Neural progenitor cell (in vitro differentiated cells): ENCODE measurements around the gene IGSF3. TPM values are rescaled to one million over a fixed set of nuclear protein-coding genes. Genes with fewer than 3 reads are reported as not detected.
"Not testable (repeated sequence)": the region's sequence is repeated elsewhere in the genome, so short reads cannot be mapped to it uniquely, and the experiment has no call there.

Experiments used
- DNase-seq: peaks from one replicate; pipeline ENCODE4 v3.0.0-alpha.2; 2016; ENCODE audit warnings: low spot score
- H2AFZ ChIP-seq: fragments of 200-600 bp; sonication (generic); replicated peaks from 2 replicates; pipeline ENCODE4 v1.6.1; 2016; ENCODE audit warnings: antibody characterized with exemption
- H3F3A ChIP-seq: fragments of 200-600 bp; sonication (generic); 2 replicates; pipeline ENCODE4 v1.6.1; 2016; ENCODE audit warnings: antibody characterized with exemption, low read depth
- H3K27ac ChIP-seq: fragments of 200-600 bp; sonication (generic); 2 replicates; pipeline ENCODE4 v1.5.1; 2016; ENCODE audit warnings: mild to moderate bottlenecking
- H3K27me3 ChIP-seq: fragments of 200-600 bp; sonication (generic); 2 replicates; pipeline ENCODE4 v1.6.1; 2016; ENCODE audit warnings: mild to moderate bottlenecking, moderate library complexity
- H3K36me3 ChIP-seq: fragments of 200-600 bp; sonication (generic); 2 replicates; pipeline ENCODE4 v1.5.1; 2016
- H3K4me1 ChIP-seq: fragments of 200-600 bp; sonication (generic); 2 replicates; pipeline ENCODE4 v1.6.1; 2016; ENCODE audit warnings: mixed run types
- H3K4me2 ChIP-seq: fragments of 200-600 bp; sonication (generic); 2 replicates; pipeline ENCODE4 v1.6.1; 2016
- H3K4me3 ChIP-seq: fragments of 200-600 bp; sonication (generic); 2 replicates; pipeline ENCODE4 v1.5.1; 2016
- H3K79me2 ChIP-seq: fragments of 200-600 bp; sonication (generic); 2 replicates; pipeline ENCODE4 v1.6.1; 2016; ENCODE audit warnings: low read depth
- H3K9ac ChIP-seq: fragments of 200-600 bp; sonication (generic); 2 replicates; pipeline ENCODE4 v1.6.1; 2016
- H3K9me3 ChIP-seq: fragments of 200-600 bp; sonication (generic); 2 replicates; pipeline ENCODE4 v1.5.1; 2016; ENCODE audit warnings: low read depth
- H4K20me1 ChIP-seq: fragments of 200-600 bp; sonication (generic); 2 replicates; pipeline ENCODE4 v1.6.1; 2016; ENCODE audit warnings: low read depth
- H3K27ac Mint-ChIP-seq: 3 replicates; pipeline ENCODE4 v1.8.0; 2021; ENCODE audit warnings: mixed read lengths
- H3K27me3 Mint-ChIP-seq: 2 replicates; pipeline ENCODE4 v1.8.0; 2022; ENCODE audit warnings: low read depth, mild to moderate bottlenecking, inconsistent platforms, moderate library complexity, mixed read lengths; ENCODE audit not compliant: insufficient read depth
- H3K36me3 Mint-ChIP-seq: 3 replicates; pipeline ENCODE4 v1.8.0; 2021; ENCODE audit warnings: mixed read lengths
- H3K4me1 Mint-ChIP-seq: 3 replicates; pipeline ENCODE4 v1.8.0; 2021; ENCODE audit warnings: mixed read lengths
- H3K4me3 Mint-ChIP-seq: 3 replicates; pipeline ENCODE4 v1.8.0; 2021; ENCODE audit warnings: mild to moderate bottlenecking, moderate library complexity, mixed read lengths
- H3K9me3 Mint-ChIP-seq: 3 replicates; pipeline ENCODE4 v1.8.0; 2020; ENCODE audit warnings: mixed read lengths
- total RNA-seq: library from RNA; depleted of rRNA; stranded (reverse); fragments of >200 nt; gene quantifications from 2 replicates; pipeline ENCODE4 v1.2.3, GENCODE V29; 2015; ENCODE audit warnings: low replicate concordance

The IGSF3 gene
- total RNA-seq, 1 donor from 2014 or later = 24.0 TPM

- H4K20me1 ChIP-seq, H3K36me3 ChIP-seq, H2AFZ ChIP-seq, H3K27me3 ChIP-seq, H3K36me3 Mint-ChIP-seq, H3K4me3 Mint-ChIP-seq, H3K9me3 Mint-ChIP-seq, H3K9ac ChIP-seq, DNase-seq, H3K27me3 Mint-ChIP-seq, H3K9me3 ChIP-seq, H3K4me3 ChIP-seq, H3K79me2 ChIP-seq: not testable (repeated sequence)
- Histone ChIP-seq H3K4me2 (peak overlapping the region; percentile 70), H3K27ac (peak overlapping the region; percentile 80), H3K4me1 (peaks cover 41% of the 10 kb centered on the region), H3F3A (peaks cover 11% of the 10 kb centered on the region)
- H3K4me1 Mint-ChIP-seq = peaks cover 39% of the 10 kb centered on the region
- H3K27ac Mint-ChIP-seq = peak overlapping the region; percentile 13
Measured at GRCh38 chr1:116645802-116646672, 21.5 kb downstream of the IGSF3 start.

- H3K9me3 Mint-ChIP-seq, H3K4me3 Mint-ChIP-seq, DNase-seq, H3K27me3 Mint-ChIP-seq, H2AFZ ChIP-seq, H3K4me3 ChIP-seq, H3K4me2 ChIP-seq, H3K9ac ChIP-seq, H3K79me2 ChIP-seq, H3K36me3 Mint-ChIP-seq, H3K9me3 ChIP-seq, H3K36me3 ChIP-seq, H3K27ac Mint-ChIP-seq, H3K27ac ChIP-seq, H4K20me1 ChIP-seq, H3K27me3 ChIP-seq: not testable (repeated sequence)
- H3F3A ChIP-seq = peaks cover 11% of the 10 kb centered on the region
- peaks cover 39% of the 10 kb centered on the region for H3K4me1 Mint-ChIP-seq
- peaks cover 41% of the 10 kb centered on the region for H3K4me1 ChIP-seq
Measured at GRCh38 chr1:116644993-116645392, 22.5 kb downstream of the IGSF3 start.

GRCh38 chr1:116644096-116644495, 23.4 kb downstream of the IGSF3 start:
- not testable (repeated sequence) for H3K27ac Mint-ChIP-seq, H3K36me3 Mint-ChIP-seq, H3K79me2 ChIP-seq, H4K20me1 ChIP-seq, H3K4me3 ChIP-seq, H3K36me3 ChIP-seq, H2AFZ ChIP-seq, H3K4me3 Mint-ChIP-seq, H3K9me3 ChIP-seq, H3K9me3 Mint-ChIP-seq, H3K27me3 Mint-ChIP-seq, H3K27me3 ChIP-seq, H3K27ac ChIP-seq, H3K4me2 ChIP-seq, H3K9ac ChIP-seq
- peaks cover 39% of the 10 kb centered on the region for H3K4me1 Mint-ChIP-seq
- DNase-seq = peak; percentile 24
- Histone ChIP-seq H3F3A (peaks cover 11% of the 10 kb centered on the region), H3K4me1 (peaks cover 41% of the 10 kb centered on the region)

- H3K27me3 ChIP-seq, H3K4me2 ChIP-seq, H3K9ac ChIP-seq, DNase-seq, H3K4me3 Mint-ChIP-seq, H2AFZ ChIP-seq, H3K27ac Mint-ChIP-seq, H3K9me3 ChIP-seq, H4K20me1 ChIP-seq, H3K9me3 Mint-ChIP-seq, H3K27ac ChIP-seq, H3K36me3 Mint-ChIP-seq, H3K4me3 ChIP-seq, H3K27me3 Mint-ChIP-seq, H3K36me3 ChIP-seq, H3K79me2 ChIP-seq: not testable (repeated sequence)
- peaks cover 11% of the 10 kb centered on the region for H3F3A ChIP-seq
- peaks cover 40% of the 10 kb centered on the region for H3K4me1 Mint-ChIP-seq
- peaks cover 41% of the 10 kb centered on the region for H3K4me1 ChIP-seq
Measured at GRCh38 chr1:116643281-116643751, 24.2 kb downstream of the IGSF3 start.

- DNase-seq = peak; percentile 14
- H3K9me3 ChIP-seq, H2AFZ ChIP-seq, H4K20me1 ChIP-seq, H3K79me2 ChIP-seq, H3K27ac Mint-ChIP-seq, H3K4me3 Mint-ChIP-seq, H3K4me3 ChIP-seq, H3K27me3 ChIP-seq, H3K27me3 Mint-ChIP-seq, H3K27ac ChIP-seq, H3K4me2 ChIP-seq, H3K9me3 Mint-ChIP-seq, H3K36me3 Mint-ChIP-seq, H3K9ac ChIP-seq, H3K36me3 ChIP-seq: not testable (repeated sequence)
- Histone ChIP-seq H3K4me1 (peaks cover 41% of the 10 kb centered on the region), H3F3A (peaks cover 11% of the 10 kb centered on the region)
- peaks cover 47% of the 10 kb centered on the region for H3K4me1 Mint-ChIP-seq
Measured at GRCh38 chr1:116642311-116643280, 24.9 kb downstream of the IGSF3 start.

GRCh38 chr1:116637583-116637982, 29.9 kb downstream of the IGSF3 start:
- H3K4me1 ChIP-seq, H4K20me1 ChIP-seq, H3F3A ChIP-seq, H3K27ac ChIP-seq, H3K79me2 ChIP-seq, H3K4me3 ChIP-seq, DNase-seq, H3K27me3 ChIP-seq, H3K27ac Mint-ChIP-seq, H3K4me3 Mint-ChIP-seq, H3K9me3 ChIP-seq, H3K27me3 Mint-ChIP-seq, H3K36me3 ChIP-seq, H3K36me3 Mint-ChIP-seq, H3K4me2 ChIP-seq, H3K9me3 Mint-ChIP-seq, H3K9ac ChIP-seq, H2AFZ ChIP-seq: not testable (repeated sequence)
- peaks cover 18% of the 10 kb centered on the region for H3K4me1 Mint-ChIP-seq

- not testable (repeated sequence) for H4K20me1 ChIP-seq, H3K4me3 Mint-ChIP-seq, H3K4me3 ChIP-seq, H3K36me3 ChIP-seq, H3K27me3 ChIP-seq, H3F3A ChIP-seq, H3K36me3 Mint-ChIP-seq, H3K27me3 Mint-ChIP-seq, H3K79me2 ChIP-seq, H3K27ac Mint-ChIP-seq, H3K27ac ChIP-seq, H3K9ac ChIP-seq, H3K4me2 ChIP-seq, H3K4me1 ChIP-seq, H2AFZ ChIP-seq, H3K9me3 Mint-ChIP-seq, H3K9me3 ChIP-seq, DNase-seq
- peaks cover 19% of the 10 kb centered on the region for H3K4me1 Mint-ChIP-seq
Measured at GRCh38 chr1:116636584-116636983, 30.9 kb downstream of the IGSF3 start.
